ENCODE data around the gene EEF1E1. TPM values are rescaled to one million over a fixed set of nuclear protein-coding genes. Genes with fewer than 3 reads are reported as not detected.

Gene EEF1E1
- total RNA-seq, 1 experiment from 2014 or later = 50.9 TPM

- Histone ChIP-seq H3K9me3 (ENCODE audit: insufficient read depth, low read depth) (no peaks in the 10 kb centered on the region), H3K4me3 (no peak overlapping the region), H2AFZ (no peak overlapping the region), H3K4me2 (peak overlapping the region; percentile 60), H3K4me1 (replicated peaks; ENCODE audit: insufficient read depth) (peaks cover 63% of the 10 kb centered on the region), H3K36me3 (ENCODE audit: low read depth) (peaks cover 11% of the 10 kb centered on the region), H3K79me2 (ENCODE audit: low read depth) (peaks cover 24% of the 10 kb centered on the region), H3K27me3 (ENCODE audit: insufficient read depth, low read depth) (no peaks in the 10 kb centered on the region), H4K20me1 (ENCODE audit: insufficient read depth) (no peaks in the 10 kb centered on the region), H3K27ac (peak overlapping the region; percentile 72), H3K9me2 (ENCODE audit: insufficient read depth) (no peaks in the 10 kb centered on the region), H3F3A (ENCODE audit: insufficient read depth, low read depth) (peaks cover 51% of the 10 kb centered on the region)
- BruUV-seq (replicated peaks) = no TSS peak
- CTCF ChIA-PET = no interaction called here
- intact Hi-C loops (cut with micrococcal nuclease; ENCODE audit: unreplicated experiment) = loop anchor here (10.0 kb wide), 1 partner anchor 350 kb away; the partner anchor contains the start of gene SLC35B3
- TF ChIP-seq, protein P1, sequence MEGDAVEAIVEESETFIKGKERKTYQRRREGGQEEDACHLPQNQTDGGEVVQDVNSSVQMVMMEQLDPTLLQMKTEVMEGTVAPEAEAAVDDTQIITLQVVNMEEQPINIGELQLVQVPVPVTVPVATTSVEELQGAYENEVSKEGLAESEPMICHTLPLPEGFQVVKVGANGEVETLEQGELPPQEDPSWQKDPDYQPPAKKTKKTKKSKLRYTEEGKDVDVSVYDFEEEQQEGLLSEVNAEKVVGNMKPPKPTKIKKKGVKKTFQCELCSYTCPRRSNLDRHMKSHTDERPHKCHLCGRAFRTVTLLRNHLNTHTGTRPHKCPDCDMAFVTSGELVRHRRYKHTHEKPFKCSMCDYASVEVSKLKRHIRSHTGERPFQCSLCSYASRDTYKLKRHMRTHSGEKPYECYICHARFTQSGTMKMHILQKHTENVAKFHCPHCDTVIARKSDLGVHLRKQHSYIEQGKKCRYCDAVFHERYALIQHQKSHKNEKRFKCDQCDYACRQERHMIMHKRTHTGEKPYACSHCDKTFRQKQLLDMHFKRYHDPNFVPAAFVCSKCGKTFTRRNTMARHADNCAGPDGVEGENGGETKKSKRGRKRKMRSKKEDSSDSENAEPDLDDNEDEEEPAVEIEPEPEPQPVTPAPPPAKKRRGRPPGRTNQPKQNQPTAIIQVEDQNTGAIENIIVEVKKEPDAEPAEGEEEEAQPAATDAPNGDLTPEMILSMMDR (conservative IDR thresholded peaks at IDR 0.05) = no peak
- TF ChIP-seq EZH2 (IDR thresholded peaks at IDR 0.05; ENCODE audit: low read depth) = no peak
- no peak for DNase-seq
- POLR2A ChIA-PET (ENCODE audit: unreplicated experiment) = interaction anchor here (0.7 to 1.0 kb wide), 3 partner anchors 18 to 411 kb away, joined by 4 to 10 read pairs (median 7); no protein-coding TSS in a partner anchor
Measured at GRCh38 chr6:8084586-8084985, 17.8 kb downstream of the EEF1E1 start.

- no TSS peak for BruUV-seq (replicated peaks)
- peak overlapping the region; percentile 60 for H3K4me2 ChIP-seq
- H3F3A ChIP-seq (ENCODE audit: insufficient read depth, low read depth) = peaks cover 55% of the 10 kb centered on the region
- H3K4me3 ChIP-seq = no peak overlapping the region
- no peaks in the 10 kb centered on the region for H3K9me2 ChIP-seq (ENCODE audit: insufficient read depth)
- peak; percentile 29 to 92 for DNase-seq
- ChIA-PET POLR2A (ENCODE audit: unreplicated experiment) (no interaction called here), CTCF (no interaction called here)
- no peaks in the 10 kb centered on the region for H3K27me3 ChIP-seq (ENCODE audit: insufficient read depth, low read depth)
- intact Hi-C loops (cut with micrococcal nuclease; ENCODE audit: unreplicated experiment) = loop anchor here (1.0 to 10.0 kb wide), 2 partner anchors 19 to 352 kb away; partner anchors contain the start of genes EEF1E1 and SLC35B3
- H3K36me3 ChIP-seq (ENCODE audit: low read depth) = peaks cover 18% of the 10 kb centered on the region
- H3K79me2 ChIP-seq (ENCODE audit: low read depth) = peaks cover 31% of the 10 kb centered on the region
- no peaks in the 10 kb centered on the region for H3K9me3 ChIP-seq (ENCODE audit: insufficient read depth, low read depth)
- H4K20me1 ChIP-seq (ENCODE audit: insufficient read depth) = no peaks in the 10 kb centered on the region
- TF ChIP-seq EZH2 (IDR thresholded peaks at IDR 0.05; ENCODE audit: low read depth) = no peak
- TF ChIP-seq, protein P1 (conservative IDR thresholded peaks at IDR 0.05) = no peak
- no peak overlapping the region for H2AFZ ChIP-seq
- peak overlapping the region; percentile 72 for H3K27ac ChIP-seq
- peaks cover 64% of the 10 kb centered on the region for H3K4me1 ChIP-seq (replicated peaks; ENCODE audit: insufficient read depth)
Measured at GRCh38 chr6:8082954-8083858, 19.1 kb downstream of the EEF1E1 start.

DNA sequence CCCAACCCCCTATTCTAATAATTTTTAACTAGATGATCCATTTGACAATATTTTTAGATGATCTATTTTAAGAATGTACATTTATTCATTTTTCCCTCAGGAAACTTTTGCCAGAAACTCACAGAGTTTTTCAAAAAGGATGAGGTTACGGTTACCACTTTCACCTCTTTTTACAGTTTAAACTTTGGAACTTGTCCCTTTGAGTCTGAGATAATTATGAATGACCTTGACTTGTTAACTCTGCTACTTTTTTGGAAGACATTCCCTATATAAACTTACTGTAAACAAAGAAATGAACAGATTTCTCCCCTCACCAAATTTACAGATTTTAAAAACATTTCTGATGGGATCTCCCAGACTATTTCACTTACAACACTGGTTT, 19.8 kb downstream of the EEF1E1 start:
- TF ChIP-seq EZH2 (IDR thresholded peaks at IDR 0.05; ENCODE audit: low read depth) = no peak
- TF ChIP-seq, protein P1 (conservative IDR thresholded peaks at IDR 0.05) = no peak
- Histone ChIP-seq H3K36me3 (ENCODE audit: low read depth) (peaks cover 18% of the 10 kb centered on the region), H3K4me1 (replicated peaks; ENCODE audit: insufficient read depth) (peaks cover 64% of the 10 kb centered on the region), H3K9me3 (ENCODE audit: insufficient read depth, low read depth) (no peaks in the 10 kb centered on the region), H2AFZ (no peak overlapping the region), H3K79me2 (ENCODE audit: low read depth) (peaks cover 31% of the 10 kb centered on the region), H3K4me2 (peak overlapping the region; percentile 60), H3K9me2 (ENCODE audit: insufficient read depth) (no peaks in the 10 kb centered on the region), H3K27ac (peak overlapping the region; percentile 72), H4K20me1 (ENCODE audit: insufficient read depth) (no peaks in the 10 kb centered on the region), H3F3A (ENCODE audit: insufficient read depth, low read depth) (peaks cover 55% of the 10 kb centered on the region), H3K27me3 (ENCODE audit: insufficient read depth, low read depth) (no peaks in the 10 kb centered on the region), H3K4me3 (no peak overlapping the region)
- no TSS peak for BruUV-seq (replicated peaks)
- ChIA-PET CTCF (no interaction called here), POLR2A (ENCODE audit: unreplicated experiment) (no interaction called here)
- DNase-seq = no peak
- intact Hi-C loops (cut with micrococcal nuclease; ENCODE audit: unreplicated experiment) = loop anchor here (10.0 kb wide), 1 partner anchor 352 kb away; the partner anchor contains the start of gene SLC35B3

Data from PC-9 (cell line).